WI38 (cell line): ENCODE data around the gene PERM1.

Source experiments
- H3K4me3 ChIP-seq: 2 replicates; pipeline ENCODE4 v1.5.1; 2011; ENCODE audit warnings: low read depth, mild to moderate bottlenecking, control low read depth, low read length
- TF ChIP-seq, protein P1 (sequence below): IDR thresholded peaks from 2 replicates; pipeline ENCODE4 v1.5.1; 2012; ENCODE audit warnings: low read depth, mild to moderate bottlenecking, control low read depth, low read length

The PERM1 gene

DNA sequence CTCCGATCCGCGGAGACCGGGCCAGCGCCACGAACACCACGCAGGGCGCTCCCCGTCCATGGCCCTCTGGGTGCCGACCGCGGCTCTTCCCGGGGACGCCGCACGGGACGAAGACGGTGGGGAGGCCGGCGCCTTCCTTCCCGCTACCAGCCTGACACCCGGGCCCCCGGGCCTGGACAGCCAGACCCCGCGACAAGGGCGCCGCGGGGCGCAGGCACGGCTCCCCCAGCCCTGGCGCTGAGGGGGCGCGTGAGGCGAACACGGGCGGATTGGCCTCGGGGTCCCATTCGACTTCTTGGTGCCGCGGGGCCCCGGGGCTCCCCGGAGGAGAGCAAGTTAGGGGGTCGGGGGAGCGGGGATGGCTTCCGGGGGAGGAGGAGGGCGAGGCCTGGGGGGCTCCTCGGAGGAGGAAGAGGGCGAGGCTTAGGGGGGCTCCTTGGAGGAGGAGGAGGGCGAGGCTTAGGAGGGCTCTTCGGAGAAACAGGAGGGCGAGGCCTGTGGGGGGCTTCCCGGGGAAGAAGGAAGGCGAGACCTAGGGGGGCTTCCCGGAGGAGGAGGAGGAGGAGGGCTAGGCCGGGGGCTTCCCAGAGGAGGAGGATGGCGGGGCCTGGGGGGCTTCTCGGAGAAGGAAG is 22.0 kb downstream of the PERM1 start:
- peak overlapping the region; percentile 68 for H3K4me3 ChIP-seq
- TF ChIP-seq, protein P1, sequence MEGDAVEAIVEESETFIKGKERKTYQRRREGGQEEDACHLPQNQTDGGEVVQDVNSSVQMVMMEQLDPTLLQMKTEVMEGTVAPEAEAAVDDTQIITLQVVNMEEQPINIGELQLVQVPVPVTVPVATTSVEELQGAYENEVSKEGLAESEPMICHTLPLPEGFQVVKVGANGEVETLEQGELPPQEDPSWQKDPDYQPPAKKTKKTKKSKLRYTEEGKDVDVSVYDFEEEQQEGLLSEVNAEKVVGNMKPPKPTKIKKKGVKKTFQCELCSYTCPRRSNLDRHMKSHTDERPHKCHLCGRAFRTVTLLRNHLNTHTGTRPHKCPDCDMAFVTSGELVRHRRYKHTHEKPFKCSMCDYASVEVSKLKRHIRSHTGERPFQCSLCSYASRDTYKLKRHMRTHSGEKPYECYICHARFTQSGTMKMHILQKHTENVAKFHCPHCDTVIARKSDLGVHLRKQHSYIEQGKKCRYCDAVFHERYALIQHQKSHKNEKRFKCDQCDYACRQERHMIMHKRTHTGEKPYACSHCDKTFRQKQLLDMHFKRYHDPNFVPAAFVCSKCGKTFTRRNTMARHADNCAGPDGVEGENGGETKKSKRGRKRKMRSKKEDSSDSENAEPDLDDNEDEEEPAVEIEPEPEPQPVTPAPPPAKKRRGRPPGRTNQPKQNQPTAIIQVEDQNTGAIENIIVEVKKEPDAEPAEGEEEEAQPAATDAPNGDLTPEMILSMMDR, result no peak

DNA sequence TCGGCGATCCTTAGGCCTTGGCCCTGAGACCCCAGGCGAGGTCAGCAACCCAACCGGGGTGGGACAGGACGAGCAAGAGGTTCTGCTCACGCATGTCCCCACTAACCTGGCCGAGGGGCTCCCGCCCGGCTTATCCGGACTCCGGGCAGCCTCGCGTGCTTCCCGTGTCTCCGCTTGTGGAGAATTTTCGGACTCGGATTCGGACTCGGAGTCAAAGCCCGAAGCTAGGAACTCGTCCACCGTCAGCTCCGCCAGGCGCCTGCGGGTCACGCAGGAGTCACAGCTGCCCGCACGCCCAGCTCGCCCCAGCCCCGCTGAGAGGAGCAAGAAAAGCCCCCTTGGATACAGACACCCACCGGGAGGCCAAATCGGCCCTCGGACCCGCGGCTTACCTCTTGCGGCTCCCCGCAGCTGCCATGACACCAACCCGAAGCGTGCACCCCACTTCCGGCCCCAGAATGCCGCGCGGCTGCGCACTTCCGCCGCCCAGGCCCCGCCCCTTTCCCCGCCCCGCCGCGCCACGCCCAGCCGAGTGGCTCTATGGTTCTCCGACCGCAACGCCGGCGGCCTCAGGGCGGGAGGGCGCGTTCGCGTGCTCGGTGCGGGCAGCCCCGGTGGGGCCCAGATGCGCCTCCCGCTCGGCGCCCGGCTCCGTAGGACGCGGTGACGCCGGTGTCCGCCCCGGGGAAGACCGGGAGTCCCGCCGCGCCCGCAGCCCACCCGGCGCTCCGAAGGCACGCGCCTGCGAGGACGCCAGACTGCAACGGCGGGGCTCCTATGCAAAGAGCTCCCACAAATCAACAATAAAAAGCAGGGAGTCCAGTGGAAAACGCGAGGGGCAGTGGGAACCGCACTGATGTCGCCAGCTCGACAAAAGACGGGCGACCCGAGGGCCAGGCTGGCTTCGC is 22.8 kb downstream of the PERM1 start, which contains the start of gene NOC2L:
NOC2L (minus strand) TSS at position 434 of the 908 bp plus-strand sequence; CDS start at position 418, 16 bp downstream.
- TF ChIP-seq, protein P1, result no peak
- H3K4me3 ChIP-seq, result peak within 1 kb of the TSS; percentile 99

DNA sequence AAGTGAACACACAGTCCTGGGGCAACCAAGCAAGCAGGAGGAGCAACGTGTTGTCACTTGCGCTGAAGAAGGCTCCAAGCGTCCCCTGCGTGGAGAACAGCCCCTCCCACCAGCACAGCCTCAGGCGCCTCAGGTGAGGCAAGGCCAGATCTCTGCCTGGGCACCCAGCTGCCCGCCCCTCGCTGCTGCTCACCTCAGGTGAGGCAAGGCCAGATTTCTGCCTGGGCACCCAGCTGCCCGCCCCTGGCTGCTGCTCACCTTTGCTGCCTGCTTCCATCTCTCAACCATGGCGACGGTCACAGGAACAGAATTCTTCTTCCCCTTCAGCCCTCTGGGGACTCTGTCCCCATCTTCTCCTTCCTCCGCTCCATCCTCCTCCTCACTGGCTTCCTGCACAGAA is 25.3 kb downstream of the PERM1 start:
- H3K4me3 ChIP-seq, result no peak overlapping the region
- TF ChIP-seq, protein P1, result no peak

DNA sequence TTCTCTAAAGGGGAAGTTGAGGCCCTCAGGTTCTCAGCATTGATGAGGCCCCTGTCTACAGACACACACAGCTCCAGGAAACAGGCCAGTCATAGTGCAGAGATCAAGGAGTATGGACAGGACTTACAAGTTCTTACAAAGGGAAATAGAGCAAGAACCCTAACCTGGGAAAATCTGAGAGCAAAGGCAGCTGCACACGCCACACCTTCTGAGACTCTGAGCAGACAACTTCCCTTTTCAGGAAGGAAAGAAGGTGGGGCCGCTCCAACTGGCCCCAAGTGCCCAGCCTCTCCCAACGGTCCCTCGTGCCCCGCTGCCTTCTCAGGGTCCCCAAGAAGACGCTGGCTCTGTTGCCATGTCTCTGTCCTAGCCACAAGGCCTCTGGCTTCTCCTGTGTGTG is 26.4 kb downstream of the PERM1 start:
- TF ChIP-seq, protein P1, result no peak
- H3K4me3 ChIP-seq, result no peak overlapping the region

DNA sequence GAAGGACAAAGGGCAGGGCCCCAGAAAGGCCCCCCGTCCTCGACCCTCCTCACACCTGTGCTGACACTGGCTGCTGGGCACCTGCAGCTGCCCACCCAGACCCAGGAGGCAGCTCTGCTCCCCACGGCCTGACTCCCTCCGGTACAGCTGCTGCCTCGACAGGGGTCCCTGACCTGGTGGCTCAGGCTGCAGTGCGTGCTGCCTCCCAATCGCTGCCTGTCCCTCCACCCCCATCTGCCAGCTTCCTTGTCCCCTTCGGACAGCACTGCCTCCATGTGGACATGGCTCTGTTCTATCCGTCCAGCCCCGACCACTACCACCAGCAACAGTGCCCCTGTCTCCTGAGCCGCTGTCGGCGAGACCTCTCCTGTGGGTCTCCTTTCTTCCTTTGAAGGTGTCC is 27.0 kb downstream of the PERM1 start:
- H3K4me3 ChIP-seq, result no peak overlapping the region
- TF ChIP-seq, protein P1, result no peak

DNA sequence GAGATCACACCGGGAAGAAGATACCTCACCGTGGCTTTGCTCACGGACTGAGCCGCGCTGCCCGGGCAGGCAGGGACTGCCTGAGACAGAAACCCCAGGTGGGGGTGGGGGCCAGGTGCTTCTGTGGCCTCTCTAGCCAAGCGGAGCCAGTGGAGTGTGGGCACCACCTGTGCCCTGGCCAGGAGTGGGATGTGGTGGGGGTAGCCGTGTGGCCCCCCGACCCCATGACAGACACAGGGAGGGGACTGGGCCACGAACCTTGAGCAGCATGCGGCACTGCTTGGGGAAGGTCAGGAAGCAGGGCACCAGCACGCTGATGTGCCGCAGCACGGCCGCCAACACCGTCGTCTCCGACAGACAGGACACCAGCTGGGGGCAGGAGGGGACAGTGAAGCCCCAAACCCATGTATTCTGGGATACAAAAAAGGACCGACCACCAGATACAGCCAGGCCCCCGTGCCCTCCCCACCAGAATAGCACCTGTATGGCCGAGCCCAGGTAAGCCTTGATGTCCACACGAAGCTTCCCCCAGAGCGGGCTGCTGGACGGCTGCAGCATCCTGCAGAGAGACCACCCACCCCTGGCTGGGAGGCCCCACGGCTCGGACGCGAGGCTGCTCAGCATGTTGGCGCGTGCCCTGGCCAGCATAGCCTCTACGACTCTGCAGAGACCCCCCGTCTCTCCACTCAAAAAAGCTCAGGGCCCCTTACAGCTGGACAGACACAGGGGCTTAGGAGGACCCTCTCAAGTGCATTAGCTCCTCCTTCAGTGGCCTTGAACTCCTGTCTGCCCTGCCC is 28.2 kb downstream of the PERM1 start:
- TF ChIP-seq, protein P1, result no peak
- H3K4me3 ChIP-seq, result no peak overlapping the region
